Measurements from ENCODE around the gene NFKB2. TPM values are rescaled to one million over a fixed set of nuclear protein-coding genes. Genes with fewer than 3 reads are reported as not detected.

NFKB2 gene
- total RNA-seq = 10 to 100 TPM; 26.9 to 72.2 (median 29.0) TPM
- long read RNA-seq, donor 1, transcript NFKB2-204 (23 exons, 3,416 nt) = major isoform, 5 of 61 reads
- long read RNA-seq, donor 1, partial matches to known transcripts = 30 of 61 reads
- long read RNA-seq, donor 1, other reads (novel, unspliced or antisense) = 22 of 61 reads
- long read RNA-seq, donor 2, partial matches to known transcripts = 1 of 2 reads
- long read RNA-seq, donor 2, other reads (novel, unspliced or antisense) = 1 of 2 reads

DNA sequence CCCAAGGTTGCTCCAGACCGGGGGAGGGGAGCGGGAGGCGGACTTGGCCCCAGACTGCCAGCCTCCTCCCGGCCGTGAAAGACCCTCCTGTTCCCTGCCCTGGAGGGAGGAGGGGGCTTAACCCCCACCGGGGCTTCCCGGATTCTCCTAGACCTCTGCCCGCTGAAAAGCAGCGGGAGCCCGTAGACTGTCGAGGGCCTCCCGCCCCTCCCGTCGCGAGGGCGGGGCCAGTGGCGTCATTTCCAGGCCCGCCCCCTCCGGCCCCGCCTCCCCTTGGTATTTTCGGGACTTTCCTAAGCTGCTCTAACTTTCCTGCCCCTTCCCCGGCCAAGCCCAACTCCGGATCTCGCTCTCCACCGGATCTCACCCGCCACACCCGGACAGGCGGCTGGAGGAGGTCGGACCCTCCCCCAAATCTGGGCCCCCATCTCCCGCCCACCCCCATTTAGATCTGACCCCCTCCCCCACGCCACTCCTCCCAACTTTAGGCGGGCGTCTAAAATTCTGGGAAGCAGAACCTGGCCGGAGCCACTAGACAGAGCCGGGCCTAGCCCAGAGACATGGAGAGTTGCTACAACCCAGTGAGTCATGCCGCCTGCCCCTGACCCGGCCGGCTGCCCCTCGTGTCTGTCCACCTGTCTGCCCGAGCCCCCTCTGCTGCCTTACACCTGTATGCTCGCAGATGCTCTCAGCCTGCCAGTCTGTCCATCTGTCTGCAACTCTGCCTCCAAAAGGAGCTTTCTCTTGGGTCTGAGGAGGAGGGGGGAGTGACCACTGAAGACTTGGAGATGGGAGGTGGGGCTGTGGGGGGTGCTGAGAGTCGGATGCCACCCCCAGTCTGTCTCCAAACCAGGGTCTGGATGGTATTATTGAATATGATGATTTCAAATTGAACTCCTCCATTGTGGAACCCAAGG lies at the start of gene NFKB2:
NFKB2 (plus strand) TSS at position 306 of the 917 bp plus-strand sequence; CDS start at position 561, 255 bp downstream.
- DNase-seq = peak; percentile 92 to 96 (median 95)
- H3K4me1 ChIP-seq (ENCODE audit: low read depth) = peaks cover 22% of the 10 kb centered on the region
- peak within 1 kb of the TSS; percentile 51 for H3K4me3 ChIP-seq
- ATAC-seq = peak; percentile 70
- H3K9me3 ChIP-seq = no peaks in the 10 kb centered on the region
- TF ChIP-seq CTCF (IDR thresholded peaks at IDR 0.05) = no peak
- intact Hi-C loops (cut with DNase I, micrococcal nuclease) = no loop called here
- no peaks in the 10 kb centered on the region for H3K36me3 ChIP-seq (ENCODE audit: low read depth)

- H3K4me3 ChIP-seq = no peak overlapping the region
- H3K36me3 ChIP-seq (ENCODE audit: low read depth) = no peaks in the 10 kb centered on the region
- H3K4me1 ChIP-seq (ENCODE audit: low read depth) = no peaks in the 10 kb centered on the region
- TF ChIP-seq CTCF (IDR thresholded peaks at IDR 0.05) = no peak
- ATAC-seq (peak; percentile 67), DNase-seq (peak in 2 of 3 donors; percentile 34 to 43)
- intact Hi-C loops (cut with DNase I, micrococcal nuclease) = no loop called here
- H3K9me3 ChIP-seq = no peaks in the 10 kb centered on the region
These were observed 48.2 kb upstream of the NFKB2 start for GRCh38 chr10:102347236-102347828.

- no peaks in the 10 kb centered on the region for H3K9me3 ChIP-seq
- no peak overlapping the region for H3K4me3 ChIP-seq
- intact Hi-C loops (cut with DNase I, micrococcal nuclease) = loop anchor here (5.0 to 10.0 kb wide), 2 partner anchors 125 to 187 kb away; partner anchors contain the start of gene ELOVL3 (in 2 of the 2)
- peak; percentile 76 for ATAC-seq
- peak; percentile 78 for TF ChIP-seq CTCF (IDR thresholded peaks at IDR 0.05)
- H3K36me3 ChIP-seq (ENCODE audit: low read depth) = no peaks in the 10 kb centered on the region
- no peaks in the 10 kb centered on the region for H3K4me1 ChIP-seq (ENCODE audit: low read depth)
- peak in 2 of 3 donors; percentile 58 to 73 for DNase-seq
These were observed 43.3 kb upstream of the NFKB2 start for GRCh38 chr10:102352066-102352715.

DNA sequence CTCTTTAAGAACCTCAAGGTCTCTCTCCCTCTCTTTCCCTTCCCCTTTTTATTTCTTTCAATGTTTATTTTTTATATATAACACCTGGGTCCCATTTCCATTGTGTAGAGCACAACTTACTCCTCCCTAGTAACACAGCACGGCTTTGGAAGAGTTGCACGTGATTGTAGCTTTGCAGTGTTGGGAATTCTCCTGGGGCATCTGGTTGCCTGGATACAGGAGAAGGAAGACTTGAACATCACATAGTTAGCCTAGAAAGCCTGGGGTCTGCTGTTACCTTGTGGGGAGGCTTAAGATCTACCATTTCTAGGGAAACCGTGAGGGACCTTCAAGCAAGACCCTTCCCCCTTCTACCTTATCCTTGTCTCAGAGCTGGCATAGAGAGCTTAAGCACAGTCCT lies 41.1 kb upstream of the NFKB2 start:
- DNase-seq (no peak), ATAC-seq (no peak)
- peaks cover 11% of the 10 kb centered on the region for H3K36me3 ChIP-seq (ENCODE audit: low read depth)
- no peaks in the 10 kb centered on the region for H3K4me1 ChIP-seq (ENCODE audit: low read depth)
- no peak overlapping the region for H3K4me3 ChIP-seq
- no peaks in the 10 kb centered on the region for H3K9me3 ChIP-seq
- TF ChIP-seq CTCF (IDR thresholded peaks at IDR 0.05) = no peak
- intact Hi-C loops (cut with DNase I, micrococcal nuclease) = loop anchor here (5.0 to 10.0 kb wide), 2 partner anchors 127 to 190 kb away; partner anchors contain the start of gene ELOVL3 (in 2 of the 2)

All from mucosa of descending colon (tissue), 3 donors.